ENCODE results near the gene BTBD1.

BTBD1 gene
- long read RNA-seq, transcript BTBD1-201 (8 exons, 3,297 nt): major isoform, 27 of 32 reads
- long read RNA-seq, partial matches to known transcripts: 3 of 32 reads
- long read RNA-seq, other reads (novel, unspliced or antisense): 2 of 32 reads

- H3K4me3 ChIP-seq (replicated peaks; ENCODE audit: insufficient read depth, low read length): peak within 1 kb of the TSS; percentile 56
Observed at GRCh38 chr15:83066734-83067637, at the start of gene BTBD1. BTBD1 (minus strand) TSS chr15:83067252; CDS start chr15:83067151, 101 bp downstream.

GRCh38 chr15:83115831-83116565, 48.9 kb upstream of the BTBD1 start:
- Histone ChIP-seq H3K4me3 (replicated peaks; ENCODE audit: insufficient read depth, low read length) (no peak overlapping the region), H3K27me3 (ENCODE audit: insufficient read depth, poor library complexity, severe bottlenecking) (no peaks in the 10 kb centered on the region), H3K27ac (replicated peaks) (no peak overlapping the region)
- TF ChIP-seq GABPA (IDR thresholded peaks at IDR 0.05; ENCODE audit: low read depth) (no peak), SPI1 (IDR thresholded peaks at IDR 0.05; ENCODE audit: borderline replicate concordance, low read depth) (no peak), POLR2AphosphoS5 (IDR thresholded peaks at IDR 0.05; ENCODE audit: low read depth) (no peak), CTCF (IDR thresholded peaks at IDR 0.05; ENCODE audit: insufficient read depth, low read length) (no peak), REST (IDR thresholded peaks at IDR 0.05; ENCODE audit: insufficient replicate concordance, low read depth) (no peak)
- no peak for DNase-seq (ENCODE audit: low read depth in 1 of 2, low spot score in 1 of 2)

More at GRCh38 chr15:83066734-83067637, at the start of gene BTBD1:
- Histone ChIP-seq H3K27ac (replicated peaks) (peak within 1 kb of the TSS; percentile 64), H3K27me3 (ENCODE audit: insufficient read depth, poor library complexity, severe bottlenecking) (no peaks in the 10 kb centered on the region)
- DNase-seq (ENCODE audit: low read depth in 1 of 2, low spot score in 1 of 2): peak; percentile 77 to 89
- TF ChIP-seq CTCF (IDR thresholded peaks at IDR 0.05; ENCODE audit: insufficient read depth, low read length) (no peak), REST (IDR thresholded peaks at IDR 0.05; ENCODE audit: insufficient replicate concordance, low read depth) (peak; percentile 45), POLR2AphosphoS5 (IDR thresholded peaks at IDR 0.05; ENCODE audit: low read depth) (peak; percentile 90), GABPA (IDR thresholded peaks at IDR 0.05; ENCODE audit: low read depth) (peak; percentile 55; the same call in 1 of the 2 replicates), SPI1 (IDR thresholded peaks at IDR 0.05; ENCODE audit: borderline replicate concordance, low read depth) (no peak)

- Histone ChIP-seq H3K27ac (replicated peaks) (no peak overlapping the region), H3K27me3 (ENCODE audit: insufficient read depth, poor library complexity, severe bottlenecking) (no peaks in the 10 kb centered on the region), H3K4me3 (replicated peaks; ENCODE audit: insufficient read depth, low read length) (no peak overlapping the region)
- TF ChIP-seq POLR2AphosphoS5 (IDR thresholded peaks at IDR 0.05; ENCODE audit: low read depth) (no peak), REST (IDR thresholded peaks at IDR 0.05; ENCODE audit: insufficient replicate concordance, low read depth) (no peak), SPI1 (IDR thresholded peaks at IDR 0.05; ENCODE audit: borderline replicate concordance, low read depth) (no peak), GABPA (IDR thresholded peaks at IDR 0.05; ENCODE audit: low read depth) (no peak), CTCF (IDR thresholded peaks at IDR 0.05; ENCODE audit: insufficient read depth, low read length) (no peak)
- DNase-seq (ENCODE audit: low read depth in 1 of 2, low spot score in 1 of 2): no peak
Observed at GRCh38 chr15:83115410-83115809, 48.4 kb upstream of the BTBD1 start.

All from HL-60 (cell line).